Subcutaneous adipose tissue (tissue), 4 donors: Measurements from ENCODE around the gene CPVL. TPM values are rescaled to one million over a fixed set of nuclear protein-coding genes. Genes with fewer than 3 reads are reported as not detected.

Experiments used
- CTCF ChIP-seq: fragments of 450-650 bp; IDR thresholded peaks from one replicate; pipeline ENCODE4 v1.5.1; 2016; ENCODE audit warnings: low read depth, mild to moderate bottlenecking, control low read depth, antibody characterized with exemption, moderate library complexity
- total RNA-seq, 4 donors: library from RNA; depleted of rRNA; stranded (reverse); fragments of >200 nt; gene quantifications; one replicate each; pipeline ENCODE4 v1.1.0, GENCODE V29; 2016

Gene CPVL
- total RNA-seq, 4 donors from 2014 or later: 13.0 to 105 (median 36.5) TPM

GRCh38 chr7:28957751-28958234 is 188.5 kb downstream of the CPVL start:
- TF ChIP-seq CTCF: no peak

GRCh38 chr7:28957064-28957750 is 189.1 kb downstream of the CPVL start:
- TF ChIP-seq CTCF: no peak

- TF ChIP-seq CTCF: no peak
These were observed 189.7 kb downstream of the CPVL start for GRCh38 chr7:28956608-28957063.

GRCh38 chr7:28955718-28956607 is 190.4 kb downstream of the CPVL start:
- TF ChIP-seq CTCF: no peak

- TF ChIP-seq CTCF: no peak
These were observed 191.0 kb downstream of the CPVL start for GRCh38 chr7:28955356-28955717.

GRCh38 chr7:28954946-28955345 is 191.4 kb downstream of the CPVL start:
- no peak for TF ChIP-seq CTCF

GRCh38 chr7:28954471-28954870 is 191.9 kb downstream of the CPVL start:
- no peak for TF ChIP-seq CTCF
